ENCODE results near the gene BLTP2.

Gene BLTP2

GRCh38 chr17:28634206-28634865 lies 10.6 kb downstream of the BLTP2 start:
- no peak overlapping the region for H3K4me3 ChIP-seq
- H3K9me3 ChIP-seq: no peaks in the 10 kb centered on the region
- no peaks in the 10 kb centered on the region for H3K4me1 ChIP-seq
- in situ Hi-C loops (cut with MboI; ENCODE audit: low sequenced_read_pairs): no loop called here
- peaks cover 98% of the 10 kb centered on the region for H3K36me3 ChIP-seq (replicated peaks)
- H3K27me3 ChIP-seq (ENCODE audit: low read depth): no peaks in the 10 kb centered on the region
- no peak for DNase-seq (ENCODE audit: low spot score in 2 of 2)

- H3K36me3 ChIP-seq (replicated peaks): peaks cover 95% of the 10 kb centered on the region
- no peaks in the 10 kb centered on the region for H3K27me3 ChIP-seq (ENCODE audit: low read depth)
- in situ Hi-C loops (cut with MboI; ENCODE audit: low sequenced_read_pairs): no loop called here
- no peak for DNase-seq (ENCODE audit: low spot score in 2 of 2)
- H3K4me1 ChIP-seq: no peaks in the 10 kb centered on the region
- H3K9me3 ChIP-seq: no peaks in the 10 kb centered on the region
- no peak overlapping the region for H3K4me3 ChIP-seq
Observed at GRCh38 chr17:28626818-28627217, 18.1 kb downstream of the BLTP2 start.

GRCh38 chr17:28624148-28624547 lies 20.8 kb downstream of the BLTP2 start:
- H3K9me3 ChIP-seq: no peaks in the 10 kb centered on the region
- H3K4me1 ChIP-seq: no peaks in the 10 kb centered on the region
- H3K4me3 ChIP-seq: no peak overlapping the region
- no peak for DNase-seq (ENCODE audit: low spot score in 2 of 2)
- H3K27me3 ChIP-seq (ENCODE audit: low read depth): no peaks in the 10 kb centered on the region
- in situ Hi-C loops (cut with MboI; ENCODE audit: low sequenced_read_pairs): no loop called here
- peaks cover 96% of the 10 kb centered on the region for H3K36me3 ChIP-seq (replicated peaks)

- in situ Hi-C loops (cut with MboI; ENCODE audit: low sequenced_read_pairs): no loop called here
- Histone ChIP-seq H3K27me3 (ENCODE audit: low read depth) (no peaks in the 10 kb centered on the region), H3K4me3 (no peak overlapping the region), H3K4me1 (no peaks in the 10 kb centered on the region), H3K36me3 (replicated peaks) (peaks cover 96% of the 10 kb centered on the region), H3K9me3 (no peaks in the 10 kb centered on the region)
- no peak for DNase-seq (ENCODE audit: low spot score in 2 of 2)
Observed at GRCh38 chr17:28623696-28624095, 21.3 kb downstream of the BLTP2 start.

GRCh38 chr17:28622186-28622585 lies 22.8 kb downstream of the BLTP2 start:
- H3K4me3 ChIP-seq: no peak overlapping the region
- H3K4me1 ChIP-seq: no peaks in the 10 kb centered on the region
- no peak for DNase-seq (ENCODE audit: low spot score in 2 of 2)
- in situ Hi-C loops (cut with MboI; ENCODE audit: low sequenced_read_pairs): no loop called here
- H3K9me3 ChIP-seq: no peaks in the 10 kb centered on the region
- no peaks in the 10 kb centered on the region for H3K27me3 ChIP-seq (ENCODE audit: low read depth)
- peaks cover 97% of the 10 kb centered on the region for H3K36me3 ChIP-seq (replicated peaks)

- no peaks in the 10 kb centered on the region for H3K27me3 ChIP-seq (ENCODE audit: low read depth)
- no peaks in the 10 kb centered on the region for H3K4me1 ChIP-seq
- DNase-seq (ENCODE audit: low spot score in 2 of 2): no peak
- no peak overlapping the region for H3K4me3 ChIP-seq
- H3K9me3 ChIP-seq: no peaks in the 10 kb centered on the region
- in situ Hi-C loops (cut with MboI; ENCODE audit: low sequenced_read_pairs): no loop called here
- H3K36me3 ChIP-seq (replicated peaks): peaks cover 99% of the 10 kb centered on the region
Observed at GRCh38 chr17:28620010-28620409, 24.9 kb downstream of the BLTP2 start.

GRCh38 chr17:28618464-28618863 lies 26.5 kb downstream of the BLTP2 start:
- H3K4me3 ChIP-seq: no peak overlapping the region
- in situ Hi-C loops (cut with MboI; ENCODE audit: low sequenced_read_pairs): no loop called here
- H3K36me3 ChIP-seq (replicated peaks): peaks cover 97% of the 10 kb centered on the region

GRCh38 chr17:28616281-28616680 lies 28.7 kb downstream of the BLTP2 start:
- Histone ChIP-seq H3K9me3 (no peaks in the 10 kb centered on the region), H3K36me3 (replicated peaks) (peaks cover 84% of the 10 kb centered on the region), H3K4me1 (no peaks in the 10 kb centered on the region), H3K4me3 (no peak overlapping the region), H3K27me3 (ENCODE audit: low read depth) (no peaks in the 10 kb centered on the region)
- DNase-seq (ENCODE audit: low spot score in 2 of 2): no peak
- in situ Hi-C loops (cut with MboI; ENCODE audit: low sequenced_read_pairs): no loop called here

More at GRCh38 chr17:28618464-28618863, 26.5 kb downstream of the BLTP2 start:
- Histone ChIP-seq H3K27me3 (ENCODE audit: low read depth) (no peaks in the 10 kb centered on the region), H3K9me3 (no peaks in the 10 kb centered on the region), H3K4me1 (no peaks in the 10 kb centered on the region)
- DNase-seq (ENCODE audit: low spot score in 2 of 2): no peak

GRCh38 chr17:28615260-28615940 lies 29.6 kb downstream of the BLTP2 start:
- in situ Hi-C loops (cut with MboI; ENCODE audit: low sequenced_read_pairs): no loop called here
- Histone ChIP-seq H3K36me3 (replicated peaks) (peaks cover 79% of the 10 kb centered on the region), H3K9me3 (no peaks in the 10 kb centered on the region), H3K4me3 (no peak overlapping the region), H3K27me3 (ENCODE audit: low read depth) (no peaks in the 10 kb centered on the region), H3K4me1 (no peaks in the 10 kb centered on the region)
- no peak for DNase-seq (ENCODE audit: low spot score in 2 of 2)

GRCh38 chr17:28613931-28614381 lies 31.0 kb downstream of the BLTP2 start, which contains the start of gene RSKR:
Gene RSKR (minus strand): TSS chr17:28614185. CDS start chr17:28614161, 24 bp downstream.
- peaks cover 65% of the 10 kb centered on the region for H3K36me3 ChIP-seq (replicated peaks)
- no peak within 1 kb of the TSS for H3K4me3 ChIP-seq
- no peaks in the 10 kb centered on the region for H3K27me3 ChIP-seq (ENCODE audit: low read depth)
- in situ Hi-C loops (cut with MboI; ENCODE audit: low sequenced_read_pairs): loop anchor here (5.0 kb wide), 1 partner anchor 117 kb away; no protein-coding TSS in a partner anchor
- no peaks in the 10 kb centered on the region for H3K9me3 ChIP-seq
- H3K4me1 ChIP-seq: no peaks in the 10 kb centered on the region
- no peak for DNase-seq (ENCODE audit: low spot score in 2 of 2)

- in situ Hi-C loops (cut with MboI; ENCODE audit: low sequenced_read_pairs): loop anchor here (5.0 kb wide), 1 partner anchor 116 kb away; no protein-coding TSS in a partner anchor
- H3K36me3 ChIP-seq (replicated peaks): peaks cover 57% of the 10 kb centered on the region
- peak; percentile 43 to 64 for DNase-seq (ENCODE audit: low spot score in 2 of 2)
- H3K9me3 ChIP-seq: no peaks in the 10 kb centered on the region
- no peaks in the 10 kb centered on the region for H3K4me1 ChIP-seq
- H3K4me3 ChIP-seq: no peak overlapping the region
- H3K27me3 ChIP-seq (ENCODE audit: low read depth): no peaks in the 10 kb centered on the region
Observed at GRCh38 chr17:28612936-28613872, 31.8 kb downstream of the BLTP2 start.

- Histone ChIP-seq H3K4me1 (no peaks in the 10 kb centered on the region), H3K36me3 (replicated peaks) (peaks cover 54% of the 10 kb centered on the region), H3K27me3 (ENCODE audit: low read depth) (no peaks in the 10 kb centered on the region), H3K9me3 (no peaks in the 10 kb centered on the region), H3K4me3 (no peak overlapping the region)
- in situ Hi-C loops (cut with MboI; ENCODE audit: low sequenced_read_pairs): loop anchor here (5.0 kb wide), 1 partner anchor 115 kb away; no protein-coding TSS in a partner anchor
- DNase-seq (ENCODE audit: low spot score in 2 of 2): no peak
Observed at GRCh38 chr17:28612531-28612930, 32.4 kb downstream of the BLTP2 start.

GRCh38 chr17:28610376-28610775 lies 34.6 kb downstream of the BLTP2 start:
- Histone ChIP-seq H3K27me3 (ENCODE audit: low read depth) (no peaks in the 10 kb centered on the region), H3K4me3 (no peak overlapping the region), H3K9me3 (no peaks in the 10 kb centered on the region), H3K4me1 (no peaks in the 10 kb centered on the region), H3K36me3 (replicated peaks) (peaks cover 33% of the 10 kb centered on the region)
- DNase-seq (ENCODE audit: low spot score in 2 of 2): no peak
- in situ Hi-C loops (cut with MboI; ENCODE audit: low sequenced_read_pairs): loop anchor here (5.0 kb wide), 1 partner anchor 113 kb away; no protein-coding TSS in a partner anchor
